Smooth muscle cell (in vitro differentiated cells): Measurements from ENCODE around the gene CNKSR3. TPM values are rescaled to one million over a fixed set of nuclear protein-coding genes. Genes with fewer than 3 reads are reported as not detected.

ENCODE experiments used
- DNase-seq: peaks from one replicate; lab custom pipeline; 2025; ENCODE audit not compliant: unreplicated experiment; lab: John Stamatoyannopoulos, UW
- H2AFZ ChIP-seq: fragments of 200-600 bp; sonication (generic); 2 replicates; pipeline ENCODE4 v1.6.0; 2016; ENCODE audit warnings: antibody characterized with exemption, low read depth, mild to moderate bottlenecking
- H3F3A ChIP-seq: fragments of 200-600 bp; sonication (generic); 2 replicates; pipeline ENCODE4 v1.6.0; 2017; ENCODE audit warnings: antibody characterized with exemption, low read depth
- H3K27ac ChIP-seq: fragments of 200-600 bp; sonication (generic); 2 replicates; pipeline ENCODE4 v1.5.1; 2016; ENCODE audit warnings: low read depth, mild to moderate bottlenecking
- H3K27me3 ChIP-seq: fragments of 200-600 bp; sonication (generic); 2 replicates; pipeline ENCODE4 v1.6.1; 2016; ENCODE audit warnings: low read depth, mild to moderate bottlenecking
- H3K36me3 ChIP-seq: fragments of 200-600 bp; sonication (generic); 2 replicates; pipeline ENCODE4 v1.5.1; 2016; ENCODE audit warnings: low read depth
- H3K4me1 ChIP-seq: fragments of 200-600 bp; sonication (generic); 2 replicates; pipeline ENCODE4 v1.5.1; 2016; ENCODE audit warnings: low read depth
- H3K4me2 ChIP-seq: fragments of 200-600 bp; sonication (generic); 2 replicates; pipeline ENCODE4 v1.6.0; 2016; ENCODE audit warnings: mild to moderate bottlenecking
- H3K4me3 ChIP-seq: fragments of 200-600 bp; sonication (generic); 2 replicates; pipeline ENCODE4 v1.5.1; 2016; ENCODE audit warnings: mild to moderate bottlenecking
- H3K79me2 ChIP-seq: fragments of 200-600 bp; sonication (generic); 2 replicates; pipeline ENCODE4 v1.6.0; 2016; ENCODE audit warnings: low read depth, mild to moderate bottlenecking
- H3K9ac ChIP-seq: fragments of 200-600 bp; sonication (generic); 2 replicates; pipeline ENCODE4 v1.6.0; 2016; ENCODE audit warnings: low read depth
- H3K9me3 ChIP-seq: fragments of 200-600 bp; sonication (generic); replicated peaks from 2 replicates; pipeline ENCODE4 v1.5.1; 2016; ENCODE audit warnings: low read depth
- H4K20me1 ChIP-seq: fragments of 200-600 bp; sonication (generic); 2 replicates; pipeline ENCODE4 v1.6.0; 2016; ENCODE audit warnings: low read depth
- WGBS: methylation state at CpG from one replicate; pipeline ENCODE4 v1.1.7; 2016; ENCODE audit warnings: low lambda C conversion rate; 5-methylcytosine and 5-hydroxymethylcytosine counted together
- polyA plus RNA-seq: library from polyadenylated mRNA; unstranded; fragments of >200 nt; fragmentation: Nextera tagmentation; extraction: Ambion mirVana; gene quantifications from 2 replicates; pipeline ENCODE4 v1.2.1, GENCODE V29; 2016
- total RNA-seq: library from RNA; depleted of rRNA; stranded (reverse); fragments of >200 nt; gene quantifications from 2 replicates; pipeline ENCODE4 v1.2.3, GENCODE V29; 2014
- TF ChIP-seq, protein P1 (sequence below): fragments of 200-600 bp; sonication (generic); IDR thresholded peaks from 2 replicates; pipeline ENCODE4 v1.5.1; 2017; ENCODE audit warnings: borderline replicate concordance, mild to moderate bottlenecking, antibody characterized with exemption; ENCODE audit not compliant: insufficient read depth, poor library complexity, severe bottlenecking

The CNKSR3 gene
- total and polyA plus RNA-seq, 2 experiments from 2014 or later = 5.0 to 5.5 TPM

DNA sequence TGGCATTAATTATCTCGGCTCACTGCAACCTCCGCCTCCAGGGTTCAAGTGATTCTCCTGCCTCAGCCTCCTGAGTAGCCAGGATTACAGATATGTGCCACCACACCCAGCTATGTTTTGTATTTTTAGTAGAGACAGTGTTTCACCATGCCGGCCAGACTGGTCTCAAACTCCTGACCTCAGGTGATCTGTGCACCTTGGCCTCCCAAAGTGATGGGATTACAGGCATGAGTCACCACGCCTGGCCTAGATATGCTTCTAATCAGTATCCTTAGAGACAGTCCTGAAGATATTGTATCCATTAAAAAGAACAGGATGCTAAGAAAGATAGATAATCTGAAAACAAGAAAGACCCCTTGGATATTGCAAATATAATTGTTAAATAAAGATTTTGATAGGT lies 150.8 kb downstream of the CNKSR3 start:
- 81% methylated on average over 4 of the region's 4 CpGs for WGBS

DNA sequence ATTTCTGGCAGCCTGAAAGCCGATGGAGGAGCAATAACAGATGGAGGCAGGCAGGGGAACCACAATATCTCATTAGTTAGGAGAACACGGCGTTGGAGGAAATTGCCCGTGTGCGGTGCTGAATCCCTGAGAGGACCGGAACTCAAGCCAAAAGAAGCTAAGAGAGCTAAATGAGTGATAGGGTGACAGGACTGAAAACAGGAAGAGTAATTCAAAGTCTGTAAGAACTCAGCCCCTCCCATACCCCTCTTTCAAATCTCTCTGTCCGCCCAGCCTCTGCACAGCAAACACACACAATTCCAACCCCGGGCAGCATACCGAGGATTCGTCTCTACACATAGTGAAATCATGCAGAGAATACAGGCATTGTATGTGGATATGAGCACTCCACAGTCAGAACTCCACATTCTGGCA lies 151.3 kb downstream of the CNKSR3 start:
- DNase-seq = no peak
- H4K20me1 ChIP-seq = no peaks in the 10 kb centered on the region
- no peaks in the 10 kb centered on the region for H3K27me3 ChIP-seq
- H3K4me2 ChIP-seq = no peak overlapping the region
- no peak overlapping the region for H2AFZ ChIP-seq
- no peak overlapping the region for H3K9ac ChIP-seq
- H3K9me3 ChIP-seq = no peaks in the 10 kb centered on the region
- TF ChIP-seq, protein P1, sequence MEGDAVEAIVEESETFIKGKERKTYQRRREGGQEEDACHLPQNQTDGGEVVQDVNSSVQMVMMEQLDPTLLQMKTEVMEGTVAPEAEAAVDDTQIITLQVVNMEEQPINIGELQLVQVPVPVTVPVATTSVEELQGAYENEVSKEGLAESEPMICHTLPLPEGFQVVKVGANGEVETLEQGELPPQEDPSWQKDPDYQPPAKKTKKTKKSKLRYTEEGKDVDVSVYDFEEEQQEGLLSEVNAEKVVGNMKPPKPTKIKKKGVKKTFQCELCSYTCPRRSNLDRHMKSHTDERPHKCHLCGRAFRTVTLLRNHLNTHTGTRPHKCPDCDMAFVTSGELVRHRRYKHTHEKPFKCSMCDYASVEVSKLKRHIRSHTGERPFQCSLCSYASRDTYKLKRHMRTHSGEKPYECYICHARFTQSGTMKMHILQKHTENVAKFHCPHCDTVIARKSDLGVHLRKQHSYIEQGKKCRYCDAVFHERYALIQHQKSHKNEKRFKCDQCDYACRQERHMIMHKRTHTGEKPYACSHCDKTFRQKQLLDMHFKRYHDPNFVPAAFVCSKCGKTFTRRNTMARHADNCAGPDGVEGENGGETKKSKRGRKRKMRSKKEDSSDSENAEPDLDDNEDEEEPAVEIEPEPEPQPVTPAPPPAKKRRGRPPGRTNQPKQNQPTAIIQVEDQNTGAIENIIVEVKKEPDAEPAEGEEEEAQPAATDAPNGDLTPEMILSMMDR = no peak
- no peak overlapping the region for H3K27ac ChIP-seq
- 89% methylated on average over 10 of the region's 10 CpGs for WGBS
- H3K4me3 ChIP-seq = no peak overlapping the region
- no peaks in the 10 kb centered on the region for H3F3A ChIP-seq
- H3K36me3 ChIP-seq = no peaks in the 10 kb centered on the region
- no peaks in the 10 kb centered on the region for H3K79me2 ChIP-seq
- no peaks in the 10 kb centered on the region for H3K4me1 ChIP-seq

More for the DNA sequence above, 150.8 kb downstream of the CNKSR3 start:
- TF ChIP-seq, protein P1 = no peak
- Histone ChIP-seq H3K4me2 (no peak overlapping the region), H2AFZ (no peak overlapping the region), H3K79me2 (no peaks in the 10 kb centered on the region), H4K20me1 (no peaks in the 10 kb centered on the region), H3K4me3 (no peak overlapping the region), H3K9me3 (no peaks in the 10 kb centered on the region), H3F3A (no peaks in the 10 kb centered on the region), H3K27ac (no peak overlapping the region), H3K36me3 (no peaks in the 10 kb centered on the region), H3K9ac (no peak overlapping the region), H3K4me1 (no peaks in the 10 kb centered on the region), H3K27me3 (no peaks in the 10 kb centered on the region)
- no peak for DNase-seq

DNA sequence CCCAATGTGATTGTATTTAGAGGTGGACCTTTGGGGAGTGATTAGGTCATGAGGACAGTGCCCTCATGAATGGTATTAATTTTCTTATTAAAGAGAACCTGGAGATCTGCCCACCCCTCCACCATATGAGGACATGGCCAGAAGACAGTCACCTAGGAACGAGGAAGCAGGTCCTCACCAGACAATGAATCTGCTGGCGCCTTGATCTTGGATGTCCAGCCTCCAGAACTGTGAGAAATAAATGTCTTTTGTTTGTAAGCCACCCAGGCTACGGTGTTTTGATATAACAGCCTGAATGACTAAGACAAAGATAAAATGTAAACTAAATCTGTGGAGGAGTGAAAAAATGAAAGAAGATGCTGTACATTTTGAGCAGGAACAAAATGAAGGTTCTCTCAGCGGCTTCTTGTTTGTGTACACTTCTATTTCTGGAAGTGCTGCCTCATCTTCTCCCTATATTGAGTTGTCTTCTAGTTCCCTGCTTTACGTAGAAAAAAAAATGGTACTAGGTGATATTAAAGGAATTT lies 152.4 kb downstream of the CNKSR3 start:
- Histone ChIP-seq H3K27me3 (no peaks in the 10 kb centered on the region), H3K9ac (no peak overlapping the region), H3K4me2 (no peak overlapping the region), H3K4me3 (no peak overlapping the region), H3K9me3 (no peaks in the 10 kb centered on the region), H3K36me3 (no peaks in the 10 kb centered on the region), H3K4me1 (no peaks in the 10 kb centered on the region), H2AFZ (no peak overlapping the region), H3K27ac (no peak overlapping the region), H4K20me1 (no peaks in the 10 kb centered on the region), H3K79me2 (no peaks in the 10 kb centered on the region), H3F3A (no peaks in the 10 kb centered on the region)
- TF ChIP-seq, protein P1 = no peak
- DNase-seq = no peak
- 83% methylated on average over 5 of the region's 5 CpGs for WGBS

DNA sequence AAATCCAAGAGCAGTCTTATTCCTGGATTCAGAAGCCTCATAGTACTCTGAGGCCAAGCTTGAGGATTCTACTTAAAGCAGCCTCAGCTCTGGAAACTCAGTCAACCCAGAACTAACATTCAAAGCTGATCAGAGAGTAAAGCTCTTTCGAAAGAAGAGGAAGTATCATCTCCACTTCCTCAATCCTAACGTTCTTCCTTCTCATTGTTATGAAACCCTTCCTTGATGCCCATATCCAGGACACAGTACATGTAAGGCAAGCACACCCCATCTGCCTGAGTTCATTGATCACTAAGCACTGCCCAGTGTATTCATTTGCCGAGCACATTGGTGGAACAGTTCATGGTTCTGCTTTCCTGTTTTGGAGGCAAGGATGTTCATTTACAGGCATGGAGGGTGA lies 153.8 kb downstream of the CNKSR3 start, which contains the start of gene IPCEF1:
Gene IPCEF1, minus strand, starts transcription at position 114 of the 400 bp plus-strand sequence. CDS start 90,856 bp downstream, outside the sequence.
- Histone ChIP-seq H3K79me2 (no peaks in the 10 kb centered on the region), H3F3A (no peaks in the 10 kb centered on the region), H2AFZ (no peak within 1 kb of the TSS), H4K20me1 (no peaks in the 10 kb centered on the region), H3K27ac (no peak within 1 kb of the TSS), H3K9me3 (no peaks in the 10 kb centered on the region), H3K9ac (no peak within 1 kb of the TSS), H3K4me1 (no peaks in the 10 kb centered on the region), H3K4me3 (no peak within 1 kb of the TSS), H3K36me3 (no peaks in the 10 kb centered on the region), H3K27me3 (no peaks in the 10 kb centered on the region), H3K4me2 (no peak within 1 kb of the TSS)
- TF ChIP-seq, protein P1 = no peak
- WGBS = 93% methylated on average over 3 of the region's 3 CpGs
- no peak for DNase-seq
